Glomerular visceral epithelial cell (primary cell): Measurements from ENCODE around the gene ERCC6L.

Source experiments
- DNase-seq: peaks from one replicate; pipeline ENCODE4 v3.0.0-alpha.2; 2016; ENCODE audit errors: extremely low spot score

Gene ERCC6L, protein sequence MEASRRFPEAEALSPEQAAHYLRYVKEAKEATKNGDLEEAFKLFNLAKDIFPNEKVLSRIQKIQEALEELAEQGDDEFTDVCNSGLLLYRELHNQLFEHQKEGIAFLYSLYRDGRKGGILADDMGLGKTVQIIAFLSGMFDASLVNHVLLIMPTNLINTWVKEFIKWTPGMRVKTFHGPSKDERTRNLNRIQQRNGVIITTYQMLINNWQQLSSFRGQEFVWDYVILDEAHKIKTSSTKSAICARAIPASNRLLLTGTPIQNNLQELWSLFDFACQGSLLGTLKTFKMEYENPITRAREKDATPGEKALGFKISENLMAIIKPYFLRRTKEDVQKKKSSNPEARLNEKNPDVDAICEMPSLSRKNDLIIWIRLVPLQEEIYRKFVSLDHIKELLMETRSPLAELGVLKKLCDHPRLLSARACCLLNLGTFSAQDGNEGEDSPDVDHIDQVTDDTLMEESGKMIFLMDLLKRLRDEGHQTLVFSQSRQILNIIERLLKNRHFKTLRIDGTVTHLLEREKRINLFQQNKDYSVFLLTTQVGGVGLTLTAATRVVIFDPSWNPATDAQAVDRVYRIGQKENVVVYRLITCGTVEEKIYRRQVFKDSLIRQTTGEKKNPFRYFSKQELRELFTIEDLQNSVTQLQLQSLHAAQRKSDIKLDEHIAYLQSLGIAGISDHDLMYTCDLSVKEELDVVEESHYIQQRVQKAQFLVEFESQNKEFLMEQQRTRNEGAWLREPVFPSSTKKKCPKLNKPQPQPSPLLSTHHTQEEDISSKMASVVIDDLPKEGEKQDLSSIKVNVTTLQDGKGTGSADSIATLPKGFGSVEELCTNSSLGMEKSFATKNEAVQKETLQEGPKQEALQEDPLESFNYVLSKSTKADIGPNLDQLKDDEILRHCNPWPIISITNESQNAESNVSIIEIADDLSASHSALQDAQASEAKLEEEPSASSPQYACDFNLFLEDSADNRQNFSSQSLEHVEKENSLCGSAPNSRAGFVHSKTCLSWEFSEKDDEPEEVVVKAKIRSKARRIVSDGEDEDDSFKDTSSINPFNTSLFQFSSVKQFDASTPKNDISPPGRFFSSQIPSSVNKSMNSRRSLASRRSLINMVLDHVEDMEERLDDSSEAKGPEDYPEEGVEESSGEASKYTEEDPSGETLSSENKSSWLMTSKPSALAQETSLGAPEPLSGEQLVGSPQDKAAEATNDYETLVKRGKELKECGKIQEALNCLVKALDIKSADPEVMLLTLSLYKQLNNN

DNA sequence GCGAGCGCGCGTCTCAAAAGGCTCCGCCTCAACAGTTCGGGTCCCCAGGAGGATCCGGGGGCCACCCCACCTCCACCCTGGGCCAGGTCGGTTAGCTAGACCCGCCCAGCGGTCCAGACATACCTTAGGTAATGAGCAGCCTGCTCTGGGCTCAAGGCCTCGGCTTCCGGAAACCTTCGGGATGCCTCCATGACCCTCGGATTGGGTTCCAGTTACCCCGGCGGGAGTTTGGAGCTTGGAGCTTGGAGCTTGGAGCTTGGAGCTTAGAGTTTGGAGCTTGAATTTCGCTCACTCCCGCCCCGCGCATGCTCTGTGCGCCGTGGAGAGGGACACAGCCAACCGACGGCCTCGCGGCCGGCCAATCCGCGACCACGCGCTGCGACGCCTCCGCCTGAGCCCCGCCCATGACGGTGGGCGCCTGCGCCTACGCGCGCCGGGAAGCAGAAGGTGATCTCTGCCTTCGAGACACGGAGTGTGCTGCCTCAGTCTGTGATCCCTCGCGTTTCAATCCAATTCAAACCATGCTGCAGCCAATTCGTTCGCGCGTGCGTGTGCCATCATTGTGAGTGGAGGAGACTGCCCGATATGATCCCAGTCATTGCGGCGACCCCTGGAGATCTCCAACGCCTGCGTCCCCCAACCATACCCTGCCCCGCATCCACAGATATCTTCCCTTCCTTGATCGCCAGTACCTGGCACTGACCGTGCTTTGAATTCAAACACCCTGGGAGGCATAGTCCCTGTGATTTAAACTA is at the start of gene ERCC6L:
TSS of gene ERCC6L (minus strand) at position 307 of the 755 bp plus-strand sequence. CDS start at position 191, 116 bp downstream.
- DNase-seq: peak; percentile 89

DNA sequence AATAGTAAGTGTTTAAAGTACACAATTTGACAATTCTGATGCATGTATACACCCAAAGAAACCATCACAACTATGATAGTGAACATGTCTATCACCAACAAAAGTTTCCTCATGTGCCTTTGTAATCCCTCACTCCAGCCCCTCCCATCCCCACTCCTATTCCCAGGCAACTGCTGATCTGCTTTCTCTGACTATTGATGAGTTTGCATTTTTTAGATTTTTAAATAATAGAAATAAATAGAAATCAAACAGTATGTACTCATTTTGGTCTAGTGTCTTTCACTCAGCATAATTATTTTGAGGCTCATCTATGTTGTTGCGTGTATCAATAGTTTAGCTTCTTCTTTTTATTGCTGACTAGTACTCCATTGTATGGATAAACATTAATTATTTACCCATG is 43.5 kb upstream of the ERCC6L start:
- no peak for DNase-seq

DNA sequence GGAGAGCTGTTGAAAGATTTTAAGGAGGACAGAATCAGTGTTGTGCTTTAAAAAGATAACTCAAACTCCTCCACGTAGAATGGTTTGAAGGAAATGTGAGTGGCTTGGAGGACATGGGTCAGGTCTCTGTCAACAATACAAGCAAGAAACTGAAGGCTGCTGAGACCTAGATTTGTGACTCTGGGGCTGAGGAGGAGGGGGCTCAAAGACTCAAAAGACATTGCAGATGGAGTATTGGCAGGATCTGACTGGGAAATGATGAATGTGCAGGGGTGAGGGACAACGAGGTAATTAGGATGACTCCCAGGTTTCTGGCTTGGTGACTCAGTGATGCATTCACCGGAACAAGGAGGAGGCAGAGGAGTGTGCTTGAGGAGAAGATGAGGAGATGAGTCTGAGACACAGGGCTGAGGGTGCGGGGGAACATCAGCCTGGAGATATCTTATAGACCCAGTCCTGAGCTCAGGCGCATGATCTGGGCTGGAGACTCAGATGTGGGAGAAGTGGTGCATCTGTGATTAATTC is 41.6 kb upstream of the ERCC6L start:
- peak; percentile 28 for DNase-seq

DNA sequence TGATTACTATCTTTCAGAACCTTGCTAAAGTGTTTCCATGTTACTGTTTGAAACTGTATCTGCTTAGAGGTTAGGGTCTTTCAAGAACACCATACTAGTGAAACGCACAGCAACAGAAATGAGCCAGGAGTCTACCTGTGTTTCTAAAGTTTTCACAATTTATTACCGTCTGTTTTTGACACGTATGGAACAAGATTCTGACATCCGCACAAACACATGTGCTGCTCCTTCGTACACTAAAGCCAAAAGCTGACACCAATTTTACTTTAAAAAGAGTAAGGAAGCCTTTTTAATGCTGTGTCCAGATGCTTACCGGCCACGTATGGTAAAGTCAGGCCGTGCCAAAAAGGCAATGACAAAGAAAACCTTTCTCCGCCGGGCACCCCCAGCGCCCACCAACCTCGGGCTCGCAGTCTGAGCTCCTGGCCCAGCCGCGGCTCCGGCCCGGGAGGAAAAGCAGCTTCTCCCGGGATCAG is 37.7 kb upstream of the ERCC6L start:
- DNase-seq: no peak

DNA sequence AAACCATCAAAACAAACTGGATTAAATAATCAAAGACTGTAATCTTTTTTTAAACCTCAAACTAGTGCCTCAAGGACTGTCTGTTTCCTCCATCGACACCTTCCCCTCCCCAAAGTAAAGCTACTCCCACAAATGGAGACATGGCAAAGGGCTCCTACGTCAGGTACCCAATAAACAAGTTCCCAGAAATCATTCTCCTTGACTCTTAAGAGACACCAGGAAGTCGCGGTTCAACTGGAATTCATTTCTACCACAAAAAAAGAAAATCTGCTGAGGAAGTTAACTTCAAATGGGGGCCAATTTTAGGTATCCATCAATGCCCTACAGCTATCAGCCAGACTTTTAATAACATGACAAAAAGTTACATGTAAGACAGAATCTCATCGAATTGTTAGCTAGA is 35.7 kb upstream of the ERCC6L start:
- no peak for DNase-seq

DNA sequence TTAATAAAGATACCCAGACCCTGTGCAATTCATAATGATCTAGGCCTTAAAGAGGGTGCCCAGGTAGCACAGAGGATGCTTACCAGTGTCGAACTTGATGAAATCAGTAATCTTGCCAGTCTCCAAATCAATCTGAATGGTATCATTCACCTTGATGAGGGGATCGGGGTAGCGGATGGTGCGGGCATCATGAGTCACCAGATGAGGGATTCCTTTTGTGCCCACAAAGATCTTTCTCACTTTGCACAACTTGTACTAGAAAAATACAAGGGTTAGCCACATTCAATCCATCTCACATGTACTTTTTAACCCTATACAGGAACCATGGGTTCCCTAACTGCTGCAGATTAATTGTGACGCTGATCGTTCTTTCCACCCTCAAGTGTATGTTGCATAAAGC is 34.9 kb upstream of the ERCC6L start:
- DNase-seq: no peak

DNA sequence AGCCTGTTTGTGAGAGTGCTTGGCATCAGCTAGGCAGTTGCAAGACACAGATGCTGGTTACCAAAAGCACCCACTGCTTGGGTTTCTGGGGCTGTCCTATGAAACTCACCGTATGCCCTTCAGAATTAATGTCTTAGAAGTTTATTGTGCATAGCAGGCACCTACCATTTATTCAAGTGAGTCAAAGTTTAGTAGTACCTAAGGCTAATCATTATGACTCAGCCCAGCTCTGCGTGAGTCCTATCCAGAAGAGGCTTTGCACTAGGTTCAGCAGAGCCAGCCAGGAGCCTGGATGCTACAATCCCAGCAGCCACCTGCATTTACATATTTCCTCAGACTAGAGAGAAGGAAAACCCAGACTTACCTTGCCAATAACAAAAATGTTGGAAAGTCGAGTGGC is 34.0 kb upstream of the ERCC6L start:
- peak; percentile 50 for DNase-seq

DNA sequence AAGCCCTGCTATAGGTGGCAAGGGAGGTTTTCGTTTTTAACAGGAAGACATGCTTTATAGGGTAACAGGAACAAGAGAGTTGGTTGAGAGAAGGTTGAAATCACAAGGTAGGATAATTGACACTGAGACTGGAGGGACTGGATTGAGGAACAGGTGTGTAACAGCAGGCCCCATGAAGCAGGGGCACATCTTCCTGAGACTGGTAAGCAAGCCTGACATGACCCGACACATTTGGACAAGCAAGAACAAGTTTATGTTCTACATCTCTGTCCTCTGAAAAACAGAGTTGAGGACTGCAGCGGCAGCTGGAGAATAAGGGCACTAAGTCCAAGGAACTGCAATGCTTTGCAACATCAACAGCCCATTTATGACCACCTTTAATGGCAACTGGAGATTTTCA is 33.0 kb upstream of the ERCC6L start:
- DNase-seq: no peak

DNA sequence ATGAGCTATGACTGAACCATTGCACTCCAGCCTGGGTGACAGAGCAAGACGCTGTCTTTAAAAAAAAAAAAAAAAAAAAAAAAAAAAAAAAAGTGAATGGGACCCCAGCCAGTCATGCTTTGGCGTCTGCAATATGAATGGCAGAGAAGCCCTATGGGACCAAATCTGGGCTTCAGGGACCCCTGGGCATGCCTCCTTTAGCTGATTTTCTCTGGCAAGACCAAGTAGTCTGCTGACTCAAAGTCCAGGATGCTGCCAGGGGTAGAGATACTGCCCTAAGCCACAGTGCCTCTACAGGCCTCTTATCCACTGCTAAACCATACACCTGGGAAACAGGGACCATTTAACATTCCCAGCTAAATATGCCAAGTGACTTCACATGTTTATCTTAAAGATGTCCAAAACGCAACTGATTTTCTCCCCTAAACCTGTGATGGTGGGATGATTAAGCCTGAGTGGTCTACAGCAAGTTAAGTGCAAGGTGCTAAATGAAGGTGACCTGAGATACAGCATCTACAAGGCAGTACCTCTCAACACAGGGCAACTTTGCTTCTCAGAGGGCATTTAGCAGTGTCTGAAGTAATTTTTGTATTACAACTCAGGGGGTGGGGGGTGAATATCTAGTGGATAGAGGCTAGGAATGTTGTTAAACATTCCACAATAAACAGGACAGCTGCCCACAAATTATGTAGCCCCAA is 32.4 kb upstream of the ERCC6L start:
- DNase-seq: no peak

DNA sequence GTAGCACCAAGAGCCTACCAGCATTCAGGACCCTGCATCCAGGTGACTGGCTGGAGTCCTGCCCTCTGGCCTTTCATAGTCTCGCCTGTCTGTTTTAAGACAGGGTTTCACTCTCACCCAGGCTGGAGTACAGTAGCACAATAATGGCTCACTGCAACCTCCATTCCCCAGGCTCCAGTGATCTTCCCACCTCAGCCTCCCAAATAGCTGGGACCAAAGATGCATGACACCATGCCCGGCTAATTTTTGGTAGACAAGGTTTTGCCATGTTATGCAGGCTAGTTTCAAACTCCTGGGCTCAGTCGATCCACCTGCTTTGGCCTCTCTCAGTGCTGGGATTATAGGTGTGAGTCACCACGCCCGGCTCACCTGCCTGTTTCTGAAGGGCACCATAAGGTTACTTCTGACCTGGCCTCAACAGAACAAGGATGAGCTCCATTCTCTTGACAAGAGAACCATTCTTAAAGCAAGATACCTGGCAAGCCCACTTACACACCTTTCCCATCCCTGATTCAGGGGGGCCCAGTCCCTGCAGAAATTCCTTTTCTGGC is 31.6 kb upstream of the ERCC6L start:
- no peak for DNase-seq

DNA sequence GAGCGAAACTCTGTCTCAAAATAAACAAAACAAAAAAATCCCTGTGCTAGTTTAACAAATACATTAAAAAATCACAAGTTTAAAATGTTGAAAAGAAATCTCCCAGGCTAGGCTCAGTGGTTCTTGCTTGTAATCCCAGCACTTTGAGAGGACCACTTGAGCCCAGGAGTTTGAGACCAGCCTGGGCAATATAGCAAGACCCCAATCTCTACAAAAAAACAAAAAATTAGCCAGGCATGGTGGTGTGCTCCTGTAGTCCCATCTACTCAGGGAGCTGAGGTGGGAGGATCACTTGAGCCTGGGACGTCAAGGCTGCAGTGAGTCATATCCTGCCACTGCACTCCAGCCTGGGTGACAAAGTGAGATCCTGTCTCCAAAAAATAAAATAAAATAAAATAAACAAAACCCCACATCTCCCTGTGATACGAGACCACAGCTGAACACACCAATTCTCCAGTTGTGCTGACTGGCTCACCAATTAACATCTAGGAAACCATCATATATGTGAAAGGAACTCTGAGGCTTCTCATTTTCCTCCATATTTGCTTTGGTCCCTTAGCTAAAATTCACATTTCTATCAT is 30.9 kb upstream of the ERCC6L start:
- DNase-seq: peak; percentile 39

DNA sequence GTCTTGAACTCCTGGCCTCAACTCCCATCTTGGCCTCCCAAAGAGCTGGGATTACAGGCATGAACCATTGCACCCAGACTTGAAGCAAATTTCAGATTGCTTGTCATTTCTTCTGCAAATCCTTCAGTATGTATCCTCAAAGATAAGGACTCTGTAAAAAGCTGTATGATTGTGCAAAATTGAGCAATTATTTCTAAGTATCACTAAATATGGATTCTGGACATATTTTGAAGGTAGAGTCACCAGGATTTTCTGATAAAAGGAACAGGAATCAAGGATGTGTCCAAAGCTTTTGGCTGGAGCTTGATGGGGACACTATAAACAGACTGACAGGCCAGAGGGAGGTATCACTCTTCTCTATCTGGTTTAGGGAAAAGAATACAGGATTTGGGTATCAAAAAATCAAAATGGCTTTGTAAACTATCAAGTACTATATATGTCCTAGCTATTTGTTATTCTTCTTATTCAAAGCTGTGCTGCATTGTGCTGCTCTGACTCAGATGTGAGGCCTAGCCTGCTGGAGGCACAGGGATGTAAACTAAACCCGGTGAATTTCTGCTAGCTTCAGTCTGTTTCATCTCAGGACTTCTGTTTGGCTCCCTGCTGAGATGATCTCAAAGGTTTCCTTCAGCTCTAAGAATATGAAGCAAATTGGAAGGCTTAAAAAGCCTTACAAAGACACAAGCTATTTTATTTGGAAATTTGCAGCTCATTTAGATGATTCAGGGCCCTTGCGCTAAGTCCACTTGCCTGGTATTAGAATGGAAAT is 30.0 kb upstream of the ERCC6L start:
- DNase-seq: no peak

DNA sequence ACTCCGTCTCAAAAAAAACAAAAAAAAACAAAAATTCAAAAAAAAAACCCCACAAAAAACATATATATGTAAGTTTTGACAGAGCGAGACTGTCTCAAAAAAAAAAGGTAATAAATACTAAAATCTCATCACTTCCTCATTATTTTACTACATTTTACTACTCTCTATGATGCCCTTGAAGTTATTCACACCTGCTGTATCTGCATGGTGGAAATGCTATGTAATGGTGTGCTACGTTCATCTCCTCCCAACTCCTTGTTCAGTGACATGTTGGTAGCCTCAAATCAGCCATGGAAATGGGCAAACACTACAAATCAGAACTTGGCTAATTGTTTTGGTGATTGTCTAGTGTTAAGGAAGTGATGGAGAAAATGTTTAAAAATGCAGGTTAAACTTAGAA is 26.4 kb upstream of the ERCC6L start:
- DNase-seq: no peak

DNA sequence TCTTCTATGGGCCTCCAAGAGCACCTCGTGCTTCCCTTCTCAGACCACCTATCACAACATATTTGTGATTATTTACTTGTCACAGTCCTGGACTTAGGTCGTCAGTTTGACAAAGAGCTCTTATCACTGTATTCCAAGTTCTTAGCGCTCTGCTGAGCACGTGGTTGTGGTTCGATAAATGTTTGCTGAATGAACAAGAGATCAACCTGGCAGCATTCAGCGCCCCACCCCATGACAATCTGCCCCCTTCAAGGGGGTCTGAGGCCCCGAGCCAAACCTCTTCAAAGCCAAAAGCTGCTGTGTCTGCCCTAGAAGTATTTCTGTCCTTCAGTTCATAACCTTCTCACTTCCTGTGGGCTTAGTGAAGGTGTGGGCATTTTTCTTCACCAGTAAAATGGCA is 23.2 kb upstream of the ERCC6L start:
- DNase-seq: no peak

DNA sequence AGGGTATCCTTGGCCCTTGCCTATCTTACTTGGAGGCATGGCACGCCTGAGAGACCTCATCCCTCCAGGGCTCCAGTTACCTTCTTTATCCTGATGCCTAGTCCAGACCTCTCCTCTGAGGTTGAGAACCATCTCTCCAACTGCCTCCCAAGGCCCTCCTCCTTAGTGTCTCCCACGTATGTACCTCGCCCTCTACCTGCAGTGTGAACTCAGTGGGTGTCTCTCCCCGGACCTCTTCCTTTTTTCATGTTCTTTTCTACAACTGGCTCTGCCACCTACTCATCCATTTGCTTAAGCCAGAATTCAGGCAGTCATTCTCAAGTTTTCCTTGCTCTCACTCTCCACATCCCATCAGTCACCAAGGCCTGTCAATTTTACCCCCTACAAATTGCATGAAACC is 21.6 kb upstream of the ERCC6L start:
- no peak for DNase-seq

DNA sequence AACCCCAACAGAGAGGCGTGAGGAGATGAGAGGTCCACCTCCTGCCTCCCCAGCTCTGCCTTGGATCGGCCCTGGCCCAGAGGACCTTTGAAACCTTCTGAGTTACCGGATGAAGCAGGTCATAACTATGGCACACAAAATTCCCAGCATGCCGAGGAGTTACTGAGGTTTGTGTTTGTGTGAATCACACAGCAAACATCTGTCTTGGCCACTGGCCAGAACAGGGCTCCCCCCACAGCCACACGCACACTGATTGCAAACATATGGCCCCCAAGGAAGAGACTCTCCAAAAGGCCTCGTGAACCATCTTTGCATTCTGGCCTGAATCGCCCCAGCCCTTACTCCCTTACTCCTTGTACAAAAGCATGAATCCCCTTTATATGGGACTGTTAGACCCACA is 19.3 kb upstream of the ERCC6L start:
- peak; percentile 55 for DNase-seq

DNA sequence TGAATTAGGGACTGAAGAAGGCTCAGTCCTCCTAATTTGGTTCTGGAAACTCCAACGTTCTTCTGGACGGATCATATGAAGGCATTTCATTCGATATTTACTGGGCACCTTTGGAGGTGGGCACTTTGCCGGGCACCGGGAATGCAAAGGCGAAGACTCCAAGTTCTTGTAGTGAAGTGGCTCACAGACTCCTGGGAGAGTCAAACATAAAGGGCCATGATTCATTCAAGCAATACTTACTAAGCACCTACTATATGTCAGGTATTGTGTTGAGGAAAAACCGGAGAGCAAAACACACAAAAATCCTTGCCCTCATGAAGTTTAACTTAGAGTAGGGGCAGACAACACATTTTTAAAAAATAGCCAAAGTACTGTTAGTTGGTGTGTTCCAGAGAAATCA is 17.0 kb upstream of the ERCC6L start:
- DNase-seq: no peak

DNA sequence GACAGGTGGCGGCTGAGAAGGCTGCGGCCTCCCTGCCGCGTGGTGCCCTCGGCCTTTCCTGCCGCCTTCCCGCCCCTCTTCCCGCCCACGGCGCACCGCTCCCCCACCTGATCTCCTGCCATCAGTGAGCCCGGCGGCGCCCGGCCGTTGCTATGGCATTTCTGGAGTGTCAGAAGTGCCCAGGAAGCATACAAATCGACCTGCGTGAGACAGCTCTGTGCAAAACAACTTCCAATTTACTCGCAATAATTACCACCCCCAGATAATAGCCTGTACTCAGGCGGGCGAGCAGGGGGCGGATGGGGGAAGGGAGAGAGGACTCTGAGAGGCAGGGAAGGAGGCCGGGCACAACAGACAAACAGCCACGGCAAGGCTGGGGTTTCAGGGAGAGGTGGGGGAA is 16.6 kb upstream of the ERCC6L start:
- no peak for DNase-seq

DNA sequence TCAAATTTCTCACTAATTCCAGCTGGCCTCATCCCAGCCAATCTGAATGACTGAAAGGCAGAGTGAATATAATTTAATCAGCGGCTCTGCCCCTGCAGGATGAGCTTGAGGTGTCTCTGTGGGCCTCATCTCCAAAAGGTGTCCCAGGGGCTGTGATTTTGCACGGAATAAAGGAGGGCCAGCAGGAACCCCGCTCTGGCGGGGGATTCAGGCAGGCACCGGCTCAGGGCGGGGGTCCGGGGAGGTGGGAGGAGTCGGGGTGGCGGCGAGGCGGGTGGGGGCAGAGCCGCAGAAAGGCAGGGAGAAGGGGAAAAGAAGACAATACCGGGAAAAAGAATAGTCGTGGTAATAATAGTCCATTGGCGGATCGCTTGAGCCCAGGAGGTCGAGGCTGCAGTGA is 16.0 kb upstream of the ERCC6L start:
- no peak for DNase-seq
